ENCODE data around the gene C10orf71. TPM values are rescaled to one million over a fixed set of nuclear protein-coding genes. Genes with fewer than 3 reads are reported as not detected.

Gene C10orf71
- total RNA-seq, 1 donor from 2014 or later, result not detected

DNA sequence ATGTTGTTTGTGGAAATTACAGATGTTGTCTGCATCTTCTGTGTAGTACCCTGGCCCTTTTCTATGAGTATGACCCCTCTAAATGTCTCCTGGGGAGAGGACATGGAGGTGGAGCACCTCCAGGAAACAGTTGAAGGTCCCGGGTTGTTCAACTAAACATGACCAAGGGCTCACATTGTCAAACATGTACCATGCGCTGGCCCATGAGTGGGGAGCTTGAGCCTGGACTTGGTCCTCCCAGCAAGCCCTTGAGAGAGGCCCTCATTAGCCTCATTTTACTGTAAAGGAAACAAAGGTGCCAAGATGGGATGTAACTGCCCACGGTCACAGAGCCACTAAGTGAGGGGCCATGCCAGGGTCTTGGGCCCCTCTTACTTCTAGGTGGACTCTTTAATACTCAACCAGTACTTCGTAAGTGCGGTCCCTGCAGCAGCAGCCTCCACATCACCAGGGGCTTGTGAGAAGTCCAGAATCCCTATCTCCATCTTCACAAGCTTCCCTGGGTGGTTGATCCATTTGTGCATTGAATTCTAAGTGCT is 31.2 kb downstream of the C10orf71 start:
- no peak for TF ChIP-seq CTCF (conservative IDR thresholded peaks at IDR 0.05)
- Mint-ChIP-seq H3K27ac (no peak overlapping the region), H3K36me3 (no peaks in the 10 kb centered on the region), H3K27me3 (peaks cover 16% of the 10 kb centered on the region), H3K4me3 (no peak overlapping the region), H3K9me3 (peaks cover 5% of the 10 kb centered on the region), H3K4me1 (ENCODE audit: unreplicated experiment) (no peaks in the 10 kb centered on the region)
- peak; percentile 24 for DNase-seq (ENCODE audit: extremely low spot score, unreplicated experiment)

DNA sequence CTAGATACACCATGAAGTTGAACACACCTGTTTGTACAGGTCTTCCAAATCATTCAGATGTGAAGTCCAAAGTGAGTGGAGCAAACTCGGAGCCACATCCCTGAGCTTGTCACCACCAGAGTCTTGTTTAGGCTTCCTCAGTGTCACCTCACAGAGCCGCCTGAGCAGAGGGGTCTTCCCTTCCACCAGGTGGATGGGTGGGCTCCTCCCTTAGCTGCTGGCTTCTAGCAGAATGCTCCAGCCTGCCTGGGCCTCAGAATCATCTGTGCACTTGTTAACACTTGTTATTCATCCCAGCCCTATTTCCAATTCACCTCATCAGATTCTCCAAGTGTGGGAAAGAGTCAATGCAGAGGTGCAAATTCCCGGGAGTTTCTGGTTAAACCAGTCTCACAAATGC is 32.5 kb downstream of the C10orf71 start:
- no peaks in the 10 kb centered on the region for H3K4me1 Mint-ChIP-seq (ENCODE audit: unreplicated experiment)
- peaks cover 16% of the 10 kb centered on the region for H3K27me3 Mint-ChIP-seq
- no peak overlapping the region for H3K27ac Mint-ChIP-seq
- peaks cover 5% of the 10 kb centered on the region for H3K9me3 Mint-ChIP-seq
- DNase-seq (ENCODE audit: extremely low spot score, unreplicated experiment), result peak; percentile 25
- H3K36me3 Mint-ChIP-seq, result no peaks in the 10 kb centered on the region
- no peak overlapping the region for H3K4me3 Mint-ChIP-seq
- no peak for TF ChIP-seq CTCF (conservative IDR thresholded peaks at IDR 0.05)

DNA sequence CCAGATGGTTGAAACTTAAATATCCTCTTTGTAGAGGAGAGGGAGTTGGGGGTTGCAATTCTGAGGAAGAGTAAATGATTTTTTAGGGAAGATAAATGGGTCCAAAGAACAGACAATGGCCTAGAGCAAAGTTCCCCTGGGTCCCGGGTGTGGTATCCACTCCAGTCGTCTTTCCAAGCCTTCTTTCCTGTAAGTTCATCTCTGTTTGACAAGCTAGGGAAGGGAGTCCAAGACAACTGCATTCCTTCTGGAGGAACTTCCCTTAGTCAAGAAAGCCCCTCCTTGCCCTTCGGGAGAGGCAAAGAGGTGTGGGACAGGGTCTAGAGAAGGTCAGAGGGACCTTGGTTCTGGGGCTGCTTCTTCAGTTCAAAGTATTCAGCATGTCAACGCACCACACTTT is 33.4 kb downstream of the C10orf71 start:
- Mint-ChIP-seq H3K4me1 (ENCODE audit: unreplicated experiment) (no peaks in the 10 kb centered on the region), H3K4me3 (no peak overlapping the region), H3K27me3 (peaks cover 17% of the 10 kb centered on the region), H3K36me3 (no peaks in the 10 kb centered on the region), H3K27ac (no peak overlapping the region), H3K9me3 (peaks cover 5% of the 10 kb centered on the region)
- no peak for DNase-seq (ENCODE audit: extremely low spot score, unreplicated experiment)
- no peak for TF ChIP-seq CTCF (conservative IDR thresholded peaks at IDR 0.05)

DNA sequence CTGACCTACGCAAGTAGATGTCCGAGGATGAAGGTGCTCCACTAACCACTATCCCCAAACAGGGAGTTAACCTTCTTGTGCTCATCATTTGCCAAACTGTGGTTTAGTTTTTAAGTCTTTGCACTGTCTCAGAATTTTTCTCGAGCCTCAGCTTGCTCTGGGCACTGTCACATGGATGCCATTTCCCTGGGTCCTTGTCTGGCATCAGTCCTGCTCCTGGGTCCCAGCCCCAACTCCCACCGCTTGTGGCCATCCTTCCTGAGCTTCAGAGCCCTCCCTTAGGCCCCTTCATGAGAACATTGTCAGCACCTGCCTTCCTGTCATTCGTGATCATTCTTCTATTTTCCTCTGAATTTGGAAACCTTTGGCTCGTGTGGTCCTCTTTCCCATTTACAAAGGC is 33.8 kb downstream of the C10orf71 start:
- no peak for DNase-seq (ENCODE audit: extremely low spot score, unreplicated experiment)
- Mint-ChIP-seq H3K9me3 (peaks cover 5% of the 10 kb centered on the region), H3K4me1 (ENCODE audit: unreplicated experiment) (no peaks in the 10 kb centered on the region), H3K27ac (no peak overlapping the region), H3K4me3 (no peak overlapping the region), H3K36me3 (no peaks in the 10 kb centered on the region), H3K27me3 (peaks cover 22% of the 10 kb centered on the region)
- TF ChIP-seq CTCF (conservative IDR thresholded peaks at IDR 0.05), result no peak

GRCh38 chr10:49333192-49333591 is 34.2 kb downstream of the C10orf71 start:
- H3K4me1 Mint-ChIP-seq (ENCODE audit: unreplicated experiment), result no peaks in the 10 kb centered on the region
- H3K27ac Mint-ChIP-seq, result no peak overlapping the region
- no peak for TF ChIP-seq CTCF (conservative IDR thresholded peaks at IDR 0.05)
- DNase-seq (ENCODE audit: extremely low spot score, unreplicated experiment), result no peak
- no peak overlapping the region for H3K4me3 Mint-ChIP-seq
- peaks cover 5% of the 10 kb centered on the region for H3K9me3 Mint-ChIP-seq
- no peaks in the 10 kb centered on the region for H3K36me3 Mint-ChIP-seq
- H3K27me3 Mint-ChIP-seq, result peaks cover 23% of the 10 kb centered on the region

- Mint-ChIP-seq H3K36me3 (no peaks in the 10 kb centered on the region), H3K4me1 (ENCODE audit: unreplicated experiment) (no peaks in the 10 kb centered on the region), H3K27me3 (peaks cover 23% of the 10 kb centered on the region), H3K27ac (no peak overlapping the region), H3K9me3 (peaks cover 5% of the 10 kb centered on the region), H3K4me3 (no peak overlapping the region)
- TF ChIP-seq CTCF (conservative IDR thresholded peaks at IDR 0.05), result no peak
- DNase-seq (ENCODE audit: extremely low spot score, unreplicated experiment), result no peak
These were observed 36.0 kb downstream of the C10orf71 start for GRCh38 chr10:49334964-49335363.

Measured in type B pancreatic cell (in vitro differentiated cells).